Endothelial cell of umbilical vein (primary cell): ENCODE results near the gene RCOR3. TPM values are rescaled to one million over a fixed set of nuclear protein-coding genes. Genes with fewer than 3 reads are reported as not detected.
"Not testable (repeated sequence)": the region's sequence is repeated elsewhere in the genome, so short reads cannot be mapped to it uniquely, and the experiment has no call there.

Experiments used
- BruUV-seq: library from RNA; stranded (reverse); fragments of 400-500 nt; replicated peaks from 2 replicates; lab custom pipeline; 2021; lab: Mats Ljungman, UMichigan
- CTCF ChIA-PET: fragments of 300-600, 350-600 bp; sonication (Branson Sonifier 250); formaldehyde crosslinking; loops from one replicate; lab custom pipeline; 2021; ENCODE audit warnings: antibody characterized with exemption, inconsistent platforms; lab: Charles Lee
- POLR2A ChIA-PET: fragments of 300-600, 350-600 bp; sonication (Branson Sonifier 250); formaldehyde crosslinking; loops from one replicate; lab custom pipeline; 2021; ENCODE audit warnings: antibody characterized with exemption, inconsistent platforms; lab: Charles Lee
- DNase-seq: peaks from one replicate; pipeline ENCODE4 v3.0.0-alpha.2; 2011; ENCODE audit warnings: low read depth, low spot score
- FAIRE-seq: peaks from 2 replicates; lab custom pipeline; 2011; peaks lifted over from hg19 to GRCh38; lab: Jason Lieb, UNC
- H2AFZ ChIP-seq: 2 replicates; pipeline ENCODE4 v1.6.0; 2012; ENCODE audit warnings: low read depth, low read length, control low read depth, inconsistent platforms
- H3K27ac ChIP-seq: 2 replicates; pipeline ENCODE4 v1.5.1; 2011; ENCODE audit warnings: low read depth, mild to moderate bottlenecking, control low read depth, low read length, moderate library complexity; ENCODE audit not compliant: insufficient read depth
- H3K27me3 ChIP-seq, 2 experiments: 2 replicates each; pipeline versions ENCODE4 v1.6.0 to v1.6.1; 2011; ENCODE audit warnings: low read length in 2 of 2, mixed read lengths in 1 of 2; ENCODE audit not compliant: control insufficient read depth in 2 of 2, insufficient read depth in 2 of 2
- H3K36me3 ChIP-seq, 2 experiments: 2 replicates in 1 of 2; 3 replicates in 1 of 2; pipeline ENCODE4 v1.5.1; 2011; ENCODE audit warnings: low read length in 2 of 2, mild to moderate bottlenecking in 1 of 2, moderate library complexity in 1 of 2; ENCODE audit not compliant: control insufficient read depth in 2 of 2, insufficient read depth in 2 of 2; ENCODE audit errors: extremely low read depth in 1 of 2
- H3K4me1 ChIP-seq: 3 replicates; pipeline ENCODE4 v1.5.1; 2011; ENCODE audit warnings: mild to moderate bottlenecking, low read length; ENCODE audit not compliant: control insufficient read depth, insufficient read depth; ENCODE audit errors: extremely low read depth
- H3K4me2 ChIP-seq: 2 replicates; pipeline ENCODE4 v1.6.1; 2011; ENCODE audit warnings: low read length, control low read depth, mixed read lengths; ENCODE audit not compliant: insufficient read depth
- H3K4me3 ChIP-seq, 3 experiments: fragments of 200-600 bp in 1 of 3; sonication (generic), shearing (Covaris generic) in 1 of 3; replicated peaks in 1 of 3; 2 replicates each; pipeline ENCODE4 v1.5.1; 2011 to 2016; ENCODE audit warnings: control low read depth in 3 of 3, low read length in 3 of 3, mild to moderate bottlenecking in 2 of 3, inconsistent platforms in 1 of 3, low read depth in 1 of 3, moderate library complexity in 1 of 3; ENCODE audit not compliant: insufficient read depth in 1 of 3
- H3K79me2 ChIP-seq: 2 replicates; pipeline ENCODE4 v1.6.0; 2012; ENCODE audit warnings: low read length, inconsistent platforms; ENCODE audit not compliant: control insufficient read depth, insufficient read depth
- H3K9ac ChIP-seq: replicated peaks from 2 replicates; pipeline ENCODE3; 2011; ENCODE audit warnings: low read length, control low read depth; ENCODE audit not compliant: insufficient read depth; ENCODE audit errors: extremely low read depth
- H3K9me1 ChIP-seq: replicated peaks from 3 replicates; pipeline ENCODE4 v1.6.0; 2011; ENCODE audit warnings: mild to moderate bottlenecking, low read length; ENCODE audit not compliant: control insufficient read depth, insufficient read depth; ENCODE audit errors: extremely low read depth
- H3K9me3 ChIP-seq: replicated peaks from 2 replicates; pipeline ENCODE4 v1.5.1; 2012; ENCODE audit warnings: low read length, inconsistent platforms; ENCODE audit not compliant: control insufficient read depth, insufficient read depth
- H4K20me1 ChIP-seq: replicated peaks from 2 replicates; pipeline ENCODE3; 2011; ENCODE audit warnings: mild to moderate bottlenecking, low read length; ENCODE audit not compliant: control insufficient read depth, insufficient read depth; ENCODE audit errors: extremely low read depth
- EZH2 ChIP-seq: IDR thresholded peaks from 2 replicates; pipeline ENCODE4 v1.6.1; 2012; ENCODE audit warnings: borderline replicate concordance, low read depth, mild to moderate bottlenecking, moderate library complexity, low read length, inconsistent platforms; ENCODE audit not compliant: severe bottlenecking
- FOS ChIP-seq: IDR thresholded peaks from 2 replicates; pipeline ENCODE4 v1.6.1; 2011; ENCODE audit warnings: mild to moderate bottlenecking, low read length, moderate library complexity, borderline replicate concordance; ENCODE audit not compliant: insufficient read depth
- GATA2 ChIP-seq: IDR thresholded peaks from 2 replicates; pipeline ENCODE4 v1.7.0; 2011; ENCODE audit warnings: low read depth, mild to moderate bottlenecking, moderate library complexity, mixed read lengths, low read length; ENCODE audit not compliant: insufficient read length, insufficient read depth
- JUN ChIP-seq: IDR thresholded peaks from 2 replicates; pipeline ENCODE4 v1.6.1; 2011; ENCODE audit warnings: borderline replicate concordance, low read depth; ENCODE audit not compliant: insufficient read length, insufficient read depth
- MYC ChIP-seq: IDR thresholded peaks from one replicate; pipeline ENCODE4 v1.6.1; 2011; ENCODE audit warnings: mild to moderate bottlenecking, low read depth, low read length
- POLR2A ChIP-seq: IDR thresholded peaks from 2 replicates; pipeline ENCODE4 v1.6.1; 2012; ENCODE audit warnings: low read depth, mild to moderate bottlenecking, control low read depth, low read length
- POLR2AphosphoS5 ChIP-seq: IDR thresholded peaks from 2 replicates; pipeline ENCODE4 v1.6.1; 2012; ENCODE audit warnings: low read depth, mild to moderate bottlenecking, control low read depth, low read length, moderate library complexity; ENCODE audit not compliant: insufficient read depth
- dilution Hi-C: fragments of 300-500 bp; cut with MboI; formaldehyde crosslinking; loops from one replicate; pipeline ENCODE4 v1.15.0; 2019; ENCODE audit warnings: low sequenced_read_pairs; ENCODE audit not compliant: extremely low pct_ligation_motif_present
- intact Hi-C: fragments of 100-400 bp; cut with micrococcal nuclease; formaldehyde crosslinking; loops from one replicate; pipeline ENCODE4 v1.10.0; 2022
- polyA plus RNA-seq, 4 experiments: library from polyadenylated mRNA; depleted of rRNA in 3 of 4; stranded (reverse) in 3 of 4; unstranded in 1 of 4; fragments of >200 nt; gene quantifications; 2 replicates each; pipeline versions ENCODE4 v1.2.1 to v1.2.3, GENCODE V29; 2011 to 2012; ENCODE audit warnings: missing spikeins in 1 of 4
- total RNA-seq: library from RNA; stranded (reverse); gene quantifications from 2 replicates; pipeline ENCODE4 v1.2.3, GENCODE V29; 2021
- TF ChIP-seq, protein P1 (sequence below): IDR thresholded peaks from 2 replicates; pipeline ENCODE4 v1.6.1; 2011; ENCODE audit not compliant: insufficient read depth, insufficient read length
- TF ChIP-seq, protein P2 (sequence below), 2 donors: IDR thresholded peaks; 1 replicate in 1 of 2; 2 replicates in 1 of 2; pipeline ENCODE4 v1.5.1; 2011; ENCODE audit warnings: low read length in 2 of 2, mild to moderate bottlenecking in 2 of 2, moderate library complexity in 2 of 2, control low read depth in 1 of 2, inconsistent platforms in 1 of 2, low read depth in 1 of 2; ENCODE audit not compliant: insufficient read depth in 1 of 2; ENCODE audit errors: extremely low read depth in 1 of 2

The RCOR3 gene
- total and polyA plus RNA-seq, 2 donors (not counting 3 experiments of a cell fraction or from before 2014, with no cell fraction given), result 24.2 to 34.0 TPM

DNA sequence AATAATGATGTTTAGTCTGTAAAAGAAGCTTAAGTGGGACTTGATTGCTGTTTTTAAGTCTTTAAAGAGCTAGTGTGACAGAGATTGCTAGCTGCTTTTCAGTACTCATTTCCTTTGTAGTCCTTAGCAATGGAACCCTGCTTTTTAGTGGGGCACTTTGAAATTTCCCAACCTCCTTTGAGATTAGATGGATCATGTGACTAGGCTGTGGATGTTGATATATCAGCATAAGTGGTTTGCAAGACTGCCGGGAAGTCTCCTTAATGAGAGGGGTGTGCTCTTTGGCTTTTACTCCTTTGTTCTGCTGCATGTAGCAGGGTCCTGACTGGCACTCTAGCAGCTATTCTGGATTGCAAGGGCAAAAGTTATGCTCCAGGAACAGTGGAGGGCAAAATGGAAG lies 11.2 kb upstream of the RCOR3 start:
- H3K9me3 ChIP-seq, result no peaks in the 10 kb centered on the region
- no peak overlapping the region for H3K4me2 ChIP-seq
- no peaks in the 10 kb centered on the region for H3K36me3 ChIP-seq
- intact Hi-C loops (no loop called here), dilution Hi-C loops (no loop called here)
- peak overlapping the region; percentile 29 for H2AFZ ChIP-seq
- FAIRE-seq (peak; percentile 46), DNase-seq (no peak)
- no peaks in the 10 kb centered on the region for H3K9me1 ChIP-seq
- POLR2A ChIA-PET, result no interaction called here
- H3K4me1 ChIP-seq, result no peaks in the 10 kb centered on the region
- CTCF ChIA-PET, result interaction anchor here (1.0 to 1.1 kb wide), 2 partner anchors 10 to 112 kb away, joined by 3 to 4 read pairs; no protein-coding TSS in a partner anchor
- H3K27ac ChIP-seq, result no peak overlapping the region
- BruUV-seq, result no TSS peak
- H3K9ac ChIP-seq, result no peak overlapping the region
- no peaks in the 10 kb centered on the region for H3K27me3 ChIP-seq
- no peak overlapping the region for H3K4me3 ChIP-seq
- TF ChIP-seq JUN (no peak), MYC (no peak), GATA2 (no peak), FOS (no peak), POLR2AphosphoS5 (no peak), POLR2A (no peak), EZH2 (no peak)
- TF ChIP-seq, protein P1, sequence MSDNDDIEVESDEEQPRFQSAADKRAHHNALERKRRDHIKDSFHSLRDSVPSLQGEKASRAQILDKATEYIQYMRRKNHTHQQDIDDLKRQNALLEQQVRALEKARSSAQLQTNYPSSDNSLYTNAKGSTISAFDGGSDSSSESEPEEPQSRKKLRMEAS, result no peak
- TF ChIP-seq, protein P2, sequence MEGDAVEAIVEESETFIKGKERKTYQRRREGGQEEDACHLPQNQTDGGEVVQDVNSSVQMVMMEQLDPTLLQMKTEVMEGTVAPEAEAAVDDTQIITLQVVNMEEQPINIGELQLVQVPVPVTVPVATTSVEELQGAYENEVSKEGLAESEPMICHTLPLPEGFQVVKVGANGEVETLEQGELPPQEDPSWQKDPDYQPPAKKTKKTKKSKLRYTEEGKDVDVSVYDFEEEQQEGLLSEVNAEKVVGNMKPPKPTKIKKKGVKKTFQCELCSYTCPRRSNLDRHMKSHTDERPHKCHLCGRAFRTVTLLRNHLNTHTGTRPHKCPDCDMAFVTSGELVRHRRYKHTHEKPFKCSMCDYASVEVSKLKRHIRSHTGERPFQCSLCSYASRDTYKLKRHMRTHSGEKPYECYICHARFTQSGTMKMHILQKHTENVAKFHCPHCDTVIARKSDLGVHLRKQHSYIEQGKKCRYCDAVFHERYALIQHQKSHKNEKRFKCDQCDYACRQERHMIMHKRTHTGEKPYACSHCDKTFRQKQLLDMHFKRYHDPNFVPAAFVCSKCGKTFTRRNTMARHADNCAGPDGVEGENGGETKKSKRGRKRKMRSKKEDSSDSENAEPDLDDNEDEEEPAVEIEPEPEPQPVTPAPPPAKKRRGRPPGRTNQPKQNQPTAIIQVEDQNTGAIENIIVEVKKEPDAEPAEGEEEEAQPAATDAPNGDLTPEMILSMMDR (IDR thresholded peaks at IDR 0.05; ENCODE audit: extremely low read depth in 1 of 2, insufficient read depth in 1 of 2, low read depth in 1 of 2, low read length in 2 of 2), result no peak
- no peaks in the 10 kb centered on the region for H3K79me2 ChIP-seq
- H4K20me1 ChIP-seq, result no peaks in the 10 kb centered on the region

DNA sequence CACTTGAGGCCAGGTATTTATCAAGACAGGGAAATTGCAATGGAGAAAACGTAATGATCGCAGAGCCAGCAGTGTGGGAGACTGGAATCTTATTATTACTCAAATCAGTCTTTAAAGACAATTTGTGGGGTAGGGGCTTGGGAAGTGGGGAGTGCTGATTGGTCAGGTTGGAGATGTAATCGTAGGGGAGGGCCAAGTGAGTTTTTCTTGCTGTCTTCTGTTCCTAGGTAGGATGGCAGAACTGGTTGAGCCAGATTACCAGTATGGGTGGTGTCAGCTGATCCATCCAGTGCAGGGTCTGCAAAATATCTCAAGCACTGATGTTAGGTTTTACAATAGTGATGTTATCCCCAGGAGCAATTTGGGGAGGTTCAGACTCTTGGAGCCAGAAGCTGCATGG lies 9.6 kb upstream of the RCOR3 start:
- POLR2A ChIA-PET, H3K4me2 ChIP-seq, H3K27me3 ChIP-seq, H3K9me3 ChIP-seq, H3K4me3 ChIP-seq, H3K9ac ChIP-seq, BruUV-seq, H3K79me2 ChIP-seq, DNase-seq, H3K36me3 ChIP-seq, H2AFZ ChIP-seq, H3K9me1 ChIP-seq, H4K20me1 ChIP-seq, H3K4me1 ChIP-seq, H3K27ac ChIP-seq, FAIRE-seq, dilution Hi-C loops, intact Hi-C loops: not testable (repeated sequence)
- CTCF ChIA-PET, result interaction anchor here (0.7 to 1.2 kb wide), 2 partner anchors 9 to 49 kb away, joined by 4 read pairs; no protein-coding TSS in a partner anchor
